ENCODE measurements around the gene NPAS2. TPM values are rescaled to one million over a fixed set of nuclear protein-coding genes. Genes with fewer than 3 reads are reported as not detected.

The NPAS2 gene
- total RNA-seq, 3 donors from 2014 or later (not counting 1 experiment from before 2014, with no cell fraction given), result not detected

GRCh38 chr2:100976645-100977391, 156.9 kb downstream of the NPAS2 start:
- Mint-ChIP-seq H3K27me3 (ENCODE audit: low read depth in 2 of 2) (peaks cover 3 to 6% of the 10 kb centered on the region in 2 donors), H3K27ac (no peak overlapping the region), H3K36me3 (no peaks in the 10 kb centered on the region), H3K9me3 (no peaks in the 10 kb centered on the region), H3K4me1 (no peaks in the 10 kb centered on the region), H3K4me3 (no peak overlapping the region)
- ATAC-seq, result no peak
- TF ChIP-seq CTCF (IDR thresholded peaks at IDR 0.05), result no peak
- Histone ChIP-seq H3K4me1 (ENCODE audit: control insufficient read depth, insufficient read depth, low read length) (peaks cover 3% of the 10 kb centered on the region), H3K9me3 (ENCODE audit: control insufficient read depth, insufficient read depth, low read length) (no peaks in the 10 kb centered on the region), H3K27ac (ENCODE audit: low read length) (no peak overlapping the region), H3K27me3 (ENCODE audit: control insufficient read depth, insufficient read depth, low read length) (no peaks in the 10 kb centered on the region), H3K4me3 (ENCODE audit: low read length) (no peak overlapping the region), H3K36me3 (ENCODE audit: control insufficient read depth, insufficient read depth, low read length) (no peaks in the 10 kb centered on the region)
- WGBS (ENCODE audit: insufficient coverage), result 73% methylated on average over 19 of the region's 19 CpGs
- no peak for DNase-seq
- intact Hi-C loops (cut with micrococcal nuclease), result no loop called here

GRCh38 chr2:100977511-100977910, 157.6 kb downstream of the NPAS2 start:
- Histone ChIP-seq H3K4me1 (ENCODE audit: control insufficient read depth, insufficient read depth, low read length) (peaks cover 3% of the 10 kb centered on the region), H3K9me3 (ENCODE audit: control insufficient read depth, insufficient read depth, low read length) (no peaks in the 10 kb centered on the region), H3K4me3 (ENCODE audit: low read length) (no peak overlapping the region), H3K27me3 (ENCODE audit: control insufficient read depth, insufficient read depth, low read length) (no peaks in the 10 kb centered on the region), H3K27ac (ENCODE audit: low read length) (no peak overlapping the region), H3K36me3 (ENCODE audit: control insufficient read depth, insufficient read depth, low read length) (no peaks in the 10 kb centered on the region)
- Mint-ChIP-seq H3K27me3 (ENCODE audit: low read depth in 2 of 2) (peaks cover 6% of the 10 kb centered on the region in 2 donors), H3K9me3 (no peaks in the 10 kb centered on the region), H3K4me1 (no peaks in the 10 kb centered on the region), H3K27ac (no peak overlapping the region), H3K36me3 (no peaks in the 10 kb centered on the region), H3K4me3 (no peak overlapping the region)
- ATAC-seq (no peak), DNase-seq (no peak)
- 87% methylated on average over 12 of the region's 12 CpGs for WGBS (ENCODE audit: insufficient coverage)
- intact Hi-C loops (cut with micrococcal nuclease), result no loop called here
- TF ChIP-seq CTCF (IDR thresholded peaks at IDR 0.05), result no peak

- WGBS (ENCODE audit: insufficient coverage), result 79% methylated on average over 16 of the region's 16 CpGs
- H3K4me1 Mint-ChIP-seq, result no peaks in the 10 kb centered on the region
- H3K27ac Mint-ChIP-seq, result no peak overlapping the region
- no peaks in the 10 kb centered on the region for H3K36me3 ChIP-seq (ENCODE audit: control insufficient read depth, insufficient read depth, low read length)
- intact Hi-C loops (cut with micrococcal nuclease), result no loop called here
- TF ChIP-seq CTCF (IDR thresholded peaks at IDR 0.05), result no peak
- H3K27me3 Mint-ChIP-seq (ENCODE audit: low read depth in 2 of 2), result peaks cover 6 to 8% of the 10 kb centered on the region in 2 donors
- no peaks in the 10 kb centered on the region for H3K9me3 Mint-ChIP-seq
- H3K4me3 Mint-ChIP-seq, result no peak overlapping the region
- no peak for ATAC-seq
- no peaks in the 10 kb centered on the region for H3K36me3 Mint-ChIP-seq
- no peak overlapping the region for H3K27ac ChIP-seq (ENCODE audit: low read length)
- no peaks in the 10 kb centered on the region for H3K9me3 ChIP-seq (ENCODE audit: control insufficient read depth, insufficient read depth, low read length)
- H3K4me3 ChIP-seq (ENCODE audit: low read length), result no peak overlapping the region
- H3K27me3 ChIP-seq (ENCODE audit: control insufficient read depth, insufficient read depth, low read length), result no peaks in the 10 kb centered on the region
- DNase-seq, result no peak
- peaks cover 3% of the 10 kb centered on the region for H3K4me1 ChIP-seq (ENCODE audit: control insufficient read depth, insufficient read depth, low read length)
Measured at GRCh38 chr2:100978582-100979191, 158.7 kb downstream of the NPAS2 start.

All from natural killer cell (primary cell).